Measurements from ENCODE around the gene VAMP4. TPM values are rescaled to one million over a fixed set of nuclear protein-coding genes. Genes with fewer than 3 reads are reported as not detected.
"Not testable (repeated sequence)": the region's sequence is repeated elsewhere in the genome, so short reads cannot be mapped to it uniquely, and the experiment has no call there.

The VAMP4 gene
- total and polyA plus RNA-seq, 2 experiments from 2014 or later = 7.3 to 7.4 TPM

DNA sequence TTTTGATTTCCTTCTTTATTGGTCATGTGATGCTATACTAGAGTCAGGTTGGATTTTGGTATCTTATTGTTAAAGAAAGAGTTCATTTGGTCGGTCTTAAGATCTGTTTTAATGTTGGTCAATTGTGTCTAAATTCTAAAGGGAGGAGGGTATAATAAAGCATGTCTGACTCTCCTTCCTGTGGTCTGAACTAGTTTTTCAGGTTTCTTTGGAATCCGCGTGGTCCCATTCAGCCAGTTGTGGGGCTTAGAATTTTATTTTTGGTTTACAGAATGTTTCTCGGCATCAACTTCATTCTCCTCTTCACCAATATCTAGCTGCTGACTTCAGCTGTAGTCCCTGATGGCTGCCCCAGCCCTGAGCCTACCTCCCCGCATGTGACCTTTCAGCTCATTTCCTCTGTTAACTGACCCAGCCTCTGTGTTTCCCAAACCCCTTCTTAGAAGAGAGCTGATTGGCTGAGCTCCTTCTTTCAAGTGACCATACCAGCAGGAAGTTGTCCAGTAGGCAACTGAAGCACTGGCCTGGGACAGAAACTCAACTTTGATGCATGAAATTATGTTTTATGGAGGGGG is 80.7 kb downstream of the VAMP4 start:
- H3K4me2 ChIP-seq = no peak overlapping the region
- no peaks in the 10 kb centered on the region for H3K27me3 ChIP-seq (ENCODE audit: insufficient read depth)
- H3K27me3 Mint-ChIP-seq (ENCODE audit: insufficient read depth, low read depth, poor library complexity) = no peaks in the 10 kb centered on the region
- peaks cover 4% of the 10 kb centered on the region; the same call in 1 of the 2 replicates for H3K4me1 ChIP-seq (ENCODE audit: insufficient read depth)
- H3K36me3 Mint-ChIP-seq (ENCODE audit: low read depth) = no peaks in the 10 kb centered on the region
- H3K27ac Mint-ChIP-seq = peak overlapping the region; percentile 43; the same call in 1 of the 2 replicates
- H4K20me1 ChIP-seq (replicated peaks; ENCODE audit: insufficient read depth) = no peaks in the 10 kb centered on the region
- DNase-seq (ENCODE audit: low spot score) (peak; percentile 32), ATAC-seq (no peak; the same call in 2 of the 3 replicates)
- TF ChIP-seq, protein P1, sequence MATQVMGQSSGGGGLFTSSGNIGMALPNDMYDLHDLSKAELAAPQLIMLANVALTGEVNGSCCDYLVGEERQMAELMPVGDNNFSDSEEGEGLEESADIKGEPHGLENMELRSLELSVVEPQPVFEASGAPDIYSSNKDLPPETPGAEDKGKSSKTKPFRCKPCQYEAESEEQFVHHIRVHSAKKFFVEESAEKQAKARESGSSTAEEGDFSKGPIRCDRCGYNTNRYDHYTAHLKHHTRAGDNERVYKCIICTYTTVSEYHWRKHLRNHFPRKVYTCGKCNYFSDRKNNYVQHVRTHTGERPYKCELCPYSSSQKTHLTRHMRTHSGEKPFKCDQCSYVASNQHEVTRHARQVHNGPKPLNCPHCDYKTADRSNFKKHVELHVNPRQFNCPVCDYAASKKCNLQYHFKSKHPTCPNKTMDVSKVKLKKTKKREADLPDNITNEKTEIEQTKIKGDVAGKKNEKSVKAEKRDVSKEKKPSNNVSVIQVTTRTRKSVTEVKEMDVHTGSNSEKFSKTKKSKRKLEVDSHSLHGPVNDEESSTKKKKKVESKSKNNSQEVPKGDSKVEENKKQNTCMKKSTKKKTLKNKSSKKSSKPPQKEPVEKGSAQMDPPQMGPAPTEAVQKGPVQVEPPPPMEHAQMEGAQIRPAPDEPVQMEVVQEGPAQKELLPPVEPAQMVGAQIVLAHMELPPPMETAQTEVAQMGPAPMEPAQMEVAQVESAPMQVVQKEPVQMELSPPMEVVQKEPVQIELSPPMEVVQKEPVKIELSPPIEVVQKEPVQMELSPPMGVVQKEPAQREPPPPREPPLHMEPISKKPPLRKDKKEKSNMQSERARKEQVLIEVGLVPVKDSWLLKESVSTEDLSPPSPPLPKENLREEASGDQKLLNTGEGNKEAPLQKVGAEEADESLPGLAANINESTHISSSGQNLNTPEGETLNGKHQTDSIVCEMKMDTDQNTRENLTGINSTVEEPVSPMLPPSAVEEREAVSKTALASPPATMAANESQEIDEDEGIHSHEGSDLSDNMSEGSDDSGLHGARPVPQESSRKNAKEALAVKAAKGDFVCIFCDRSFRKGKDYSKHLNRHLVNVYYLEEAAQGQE (IDR thresholded peaks at IDR 0.05; ENCODE audit: unreplicated experiment) = no peak
- TF ChIP-seq ZNF331 (CRISPR knock-in tag; IDR thresholded peaks at IDR 0.05; ENCODE audit: low read depth) (no peak), ETS1 (IDR thresholded peaks at IDR 0.05) (no peak)
- no peaks in the 10 kb centered on the region for H3K9me3 Mint-ChIP-seq
- peak overlapping the region; percentile 47 for H2AFZ ChIP-seq
- H3K4me3 Mint-ChIP-seq = no peak overlapping the region
- H3K4me3 ChIP-seq = no peak overlapping the region
- H3K4me1 Mint-ChIP-seq = peaks cover 12% of the 10 kb centered on the region
- no peaks in the 10 kb centered on the region for H3K36me3 ChIP-seq (ENCODE audit: insufficient read depth)
- peak overlapping the region; percentile 17; the same call in 1 of the 2 replicates for H3K27ac ChIP-seq (ENCODE audit: low read depth)
- H3K9me2 ChIP-seq (ENCODE audit: insufficient read depth) = no peaks in the 10 kb centered on the region
- no peaks in the 10 kb centered on the region for H3K79me2 ChIP-seq (replicated peaks; ENCODE audit: insufficient read depth)
- no peaks in the 10 kb centered on the region for H3F3A ChIP-seq (replicated peaks; ENCODE audit: low read depth)

DNA sequence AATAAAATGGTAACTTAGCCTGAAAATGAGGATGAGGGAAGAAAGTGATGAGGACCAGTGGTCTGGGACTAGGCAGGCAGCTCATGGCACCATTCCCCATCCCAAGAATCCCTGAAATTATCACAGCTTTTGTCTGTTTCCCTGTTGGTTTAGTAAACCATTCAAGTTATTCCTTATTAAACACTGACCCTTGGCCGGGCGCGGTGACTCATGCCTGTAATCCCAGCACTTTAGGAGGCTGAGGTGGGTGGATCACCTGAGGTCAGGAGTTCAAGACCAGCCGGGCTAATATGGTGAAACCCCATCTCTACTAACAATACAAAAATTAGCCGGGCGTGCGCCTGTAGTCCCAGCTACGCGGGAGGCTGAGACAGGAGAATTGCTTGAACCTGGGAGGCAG is 85.7 kb downstream of the VAMP4 start:
- not testable (repeated sequence) for H3K9me2 ChIP-seq (ENCODE audit: insufficient read depth); H3K4me2 ChIP-seq; H3K27ac Mint-ChIP-seq; H3K27ac ChIP-seq (ENCODE audit: low read depth); H3K4me1 ChIP-seq (ENCODE audit: insufficient read depth); H3K79me2 ChIP-seq (replicated peaks; ENCODE audit: insufficient read depth); H3K27me3 Mint-ChIP-seq (ENCODE audit: insufficient read depth, low read depth, poor library complexity); H3K9me3 Mint-ChIP-seq; H3K27me3 ChIP-seq (ENCODE audit: insufficient read depth); H3K36me3 ChIP-seq (ENCODE audit: insufficient read depth); H3K4me3 Mint-ChIP-seq; H3F3A ChIP-seq (replicated peaks; ENCODE audit: low read depth); ATAC-seq; H4K20me1 ChIP-seq (replicated peaks; ENCODE audit: insufficient read depth); H3K4me3 ChIP-seq; DNase-seq (ENCODE audit: low spot score); H3K36me3 Mint-ChIP-seq (ENCODE audit: low read depth)
- H2AFZ ChIP-seq = peak overlapping the region; percentile 21; the same call in 1 of the 2 replicates
- peaks cover 22% of the 10 kb centered on the region for H3K4me1 Mint-ChIP-seq

DNA sequence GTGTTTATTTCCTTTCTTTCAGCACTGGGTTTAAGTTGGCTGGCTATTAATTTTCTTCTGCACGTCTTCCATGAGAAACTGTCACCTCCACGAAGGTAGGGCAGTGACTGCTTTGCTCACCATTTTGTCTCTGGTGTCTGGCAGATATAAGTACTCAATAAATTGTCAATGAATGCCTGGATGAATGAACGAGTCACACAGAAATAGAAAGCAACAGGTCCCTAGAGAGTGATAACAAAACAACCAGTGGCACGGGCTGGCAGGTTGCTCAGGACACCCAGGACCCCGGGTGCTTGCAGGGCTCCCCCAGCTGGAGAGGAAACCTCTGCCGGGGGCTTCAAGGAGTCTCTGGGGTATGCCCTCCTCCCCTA is 86.1 kb downstream of the VAMP4 start:
- Histone ChIP-seq H3F3A (replicated peaks; ENCODE audit: low read depth) (no peaks in the 10 kb centered on the region), H3K4me3 (no peak overlapping the region), H3K9me2 (ENCODE audit: insufficient read depth) (no peaks in the 10 kb centered on the region), H3K79me2 (replicated peaks; ENCODE audit: insufficient read depth) (no peaks in the 10 kb centered on the region), H3K27me3 (ENCODE audit: insufficient read depth) (no peaks in the 10 kb centered on the region), H2AFZ (0 out of 2 replicates have a peak overlapping the region, but pooled peaks have one; percentile 21), H4K20me1 (replicated peaks; ENCODE audit: insufficient read depth) (no peaks in the 10 kb centered on the region), H3K36me3 (ENCODE audit: insufficient read depth) (no peaks in the 10 kb centered on the region), H3K4me1 (ENCODE audit: insufficient read depth) (peaks cover 5% of the 10 kb centered on the region), H3K4me2 (no peak overlapping the region), H3K27ac (ENCODE audit: low read depth) (no peak overlapping the region)
- Mint-ChIP-seq H3K27ac (no peak overlapping the region), H3K4me1 (peaks cover 17% of the 10 kb centered on the region), H3K4me3 (no peak overlapping the region), H3K27me3 (ENCODE audit: insufficient read depth, low read depth, poor library complexity) (peaks cover 3% of the 10 kb centered on the region), H3K9me3 (no peaks in the 10 kb centered on the region), H3K36me3 (ENCODE audit: low read depth) (no peaks in the 10 kb centered on the region)
- no peak for DNase-seq (ENCODE audit: low spot score)
- ATAC-seq = no peak
- TF ChIP-seq, protein P2, sequence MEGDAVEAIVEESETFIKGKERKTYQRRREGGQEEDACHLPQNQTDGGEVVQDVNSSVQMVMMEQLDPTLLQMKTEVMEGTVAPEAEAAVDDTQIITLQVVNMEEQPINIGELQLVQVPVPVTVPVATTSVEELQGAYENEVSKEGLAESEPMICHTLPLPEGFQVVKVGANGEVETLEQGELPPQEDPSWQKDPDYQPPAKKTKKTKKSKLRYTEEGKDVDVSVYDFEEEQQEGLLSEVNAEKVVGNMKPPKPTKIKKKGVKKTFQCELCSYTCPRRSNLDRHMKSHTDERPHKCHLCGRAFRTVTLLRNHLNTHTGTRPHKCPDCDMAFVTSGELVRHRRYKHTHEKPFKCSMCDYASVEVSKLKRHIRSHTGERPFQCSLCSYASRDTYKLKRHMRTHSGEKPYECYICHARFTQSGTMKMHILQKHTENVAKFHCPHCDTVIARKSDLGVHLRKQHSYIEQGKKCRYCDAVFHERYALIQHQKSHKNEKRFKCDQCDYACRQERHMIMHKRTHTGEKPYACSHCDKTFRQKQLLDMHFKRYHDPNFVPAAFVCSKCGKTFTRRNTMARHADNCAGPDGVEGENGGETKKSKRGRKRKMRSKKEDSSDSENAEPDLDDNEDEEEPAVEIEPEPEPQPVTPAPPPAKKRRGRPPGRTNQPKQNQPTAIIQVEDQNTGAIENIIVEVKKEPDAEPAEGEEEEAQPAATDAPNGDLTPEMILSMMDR (conservative IDR thresholded peaks at IDR 0.05; ENCODE audit: low read depth in 2 of 2) = no peak; a peak in 1 of 4 replicates
- TF ChIP-seq POLR2AphosphoS5 (IDR thresholded peaks at IDR 0.05; ENCODE audit: low read depth) (no peak), ETS1 (IDR thresholded peaks at IDR 0.05) (no peak), STAT1 (IDR thresholded peaks at IDR 0.05; ENCODE audit: unreplicated experiment) (no peak), EZH2phosphoT487 (IDR thresholded peaks at IDR 0.05; ENCODE audit: unreplicated experiment) (no peak)
- TF ChIP-seq, protein P1 (IDR thresholded peaks at IDR 0.05; ENCODE audit: unreplicated experiment) = no peak

Data from GM23338 (cell line).